CD4-positive, alpha-beta T cell treated with Interleukin-15 for 4 hours (primary cell): ENCODE results near the gene DHRS7B.
A peak's percentile ranks its signal among the peaks of the same experiment; 100 is the strongest.
"Not testable (repeated sequence)": the region's sequence is repeated elsewhere in the genome, so short reads cannot be mapped to it uniquely, and the experiment has no call there.

Experiments
- DNase-seq: peaks from one replicate; pipeline ENCODE4 v3.0.0-alpha.2; 2020; ENCODE audit warnings: low spot score

The DHRS7B gene

GRCh38 chr17:21108651-21109050 is 18.1 kb upstream of the DHRS7B start:
- DNase-seq, result no peak

GRCh38 chr17:21113049-21113690 is 13.6 kb upstream of the DHRS7B start:
- no peak for DNase-seq

- no peak for DNase-seq
Measured at GRCh38 chr17:21113716-21114115, 13.0 kb upstream of the DHRS7B start.

- DNase-seq, result not testable (repeated sequence)
Measured at GRCh38 chr17:21114791-21115190, 12.0 kb upstream of the DHRS7B start.

GRCh38 chr17:21119247-21119918 is 7.4 kb upstream of the DHRS7B start:
- peak; percentile 79 for DNase-seq

GRCh38 chr17:21119919-21120249 is 6.9 kb upstream of the DHRS7B start:
- DNase-seq, result no peak

GRCh38 chr17:21124086-21124485 is 2.7 kb upstream of the DHRS7B start:
- DNase-seq, result no peak

GRCh38 chr17:21124517-21124916 is 2.2 kb upstream of the DHRS7B start:
- DNase-seq, result not testable (repeated sequence)

- peak; percentile 68 for DNase-seq
Measured at GRCh38 chr17:21125862-21126261, 902 bp upstream of the DHRS7B start.

- DNase-seq, result no peak
Measured at GRCh38 chr17:21127509-21128077, 829 bp downstream of the DHRS7B start.

GRCh38 chr17:21129023-21129681 is 2.4 kb downstream of the DHRS7B start:
- DNase-seq, result no peak

GRCh38 chr17:21131137-21131536 is 4.4 kb downstream of the DHRS7B start:
- no peak for DNase-seq

- no peak for DNase-seq
Measured at GRCh38 chr17:21132428-21132827, 5.7 kb downstream of the DHRS7B start.

- no peak for DNase-seq
Measured at GRCh38 chr17:21134559-21134958, 7.8 kb downstream of the DHRS7B start.

GRCh38 chr17:21140911-21141310 is 14.1 kb downstream of the DHRS7B start:
- DNase-seq, result no peak

- no peak for DNase-seq
Measured at GRCh38 chr17:21141331-21141730, 14.6 kb downstream of the DHRS7B start.

- not testable (repeated sequence) for DNase-seq
Measured at GRCh38 chr17:21142065-21142464, 15.3 kb downstream of the DHRS7B start.

- no peak for DNase-seq
Measured at GRCh38 chr17:21143695-21144094, 16.9 kb downstream of the DHRS7B start.

- DNase-seq, result not testable (repeated sequence)
Measured at GRCh38 chr17:21144299-21144698, 17.5 kb downstream of the DHRS7B start.

GRCh38 chr17:21146362-21147015 is 19.7 kb downstream of the DHRS7B start:
- DNase-seq, result no peak

- DNase-seq, result no peak
Measured at GRCh38 chr17:21149621-21150020, 22.9 kb downstream of the DHRS7B start.

- DNase-seq, result no peak
Measured at GRCh38 chr17:21152731-21153130, 26.0 kb downstream of the DHRS7B start.
